HG02973 (cell line): ENCODE measurements around the gene RNF186.
"Not testable (repeated sequence)": the region's sequence is repeated elsewhere in the genome, so short reads cannot be mapped to it uniquely, and the experiment has no call there.

Source experiments
- ATAC-seq: cut with Tn5 transposase; IDR thresholded peaks from one replicate; pipeline ENCODE4 v1.9.1; 2021; ENCODE audit warnings: moderate library complexity; ENCODE audit not compliant: unreplicated experiment

The RNF186 gene

DNA sequence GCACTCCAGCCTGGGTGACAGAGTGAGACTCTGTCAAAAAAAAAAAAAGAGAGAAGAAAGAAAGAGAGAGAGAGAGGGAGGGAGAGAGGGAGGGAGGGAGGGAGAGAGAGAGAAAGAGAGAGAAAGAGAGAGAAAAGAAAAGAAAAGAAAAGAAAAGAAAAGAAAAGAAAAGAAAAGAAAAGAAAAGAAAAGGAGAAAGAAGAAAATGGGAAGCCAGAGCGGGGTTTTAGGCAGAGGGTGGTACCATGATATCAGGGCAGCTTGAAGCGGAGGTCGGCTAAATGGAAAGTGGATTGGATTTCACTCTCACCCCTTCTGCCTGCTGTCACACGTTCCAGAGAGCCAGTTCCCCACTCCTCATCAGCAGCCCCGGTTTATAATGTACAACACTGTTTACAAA lies 17.3 kb downstream of the RNF186 start:
- no peak for ATAC-seq

DNA sequence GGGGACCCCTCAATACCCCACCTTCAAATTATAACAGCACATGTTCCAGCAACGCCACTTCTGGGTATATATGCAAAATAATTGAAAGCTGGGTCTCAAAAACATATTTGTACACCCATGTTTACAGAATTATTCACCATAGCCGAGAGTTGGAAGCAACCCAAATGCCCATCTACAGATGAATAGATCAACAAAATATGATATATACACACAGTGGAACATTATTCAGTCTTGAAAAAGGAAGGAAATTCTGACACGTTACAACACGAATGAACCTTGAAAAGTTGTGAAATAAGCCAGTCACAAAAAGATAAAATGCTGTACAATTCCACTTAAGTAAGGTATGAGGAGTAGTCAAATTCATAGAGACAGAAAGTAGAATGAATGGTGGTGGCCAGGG lies 20.5 kb downstream of the RNF186 start:
- ATAC-seq, result no peak

DNA sequence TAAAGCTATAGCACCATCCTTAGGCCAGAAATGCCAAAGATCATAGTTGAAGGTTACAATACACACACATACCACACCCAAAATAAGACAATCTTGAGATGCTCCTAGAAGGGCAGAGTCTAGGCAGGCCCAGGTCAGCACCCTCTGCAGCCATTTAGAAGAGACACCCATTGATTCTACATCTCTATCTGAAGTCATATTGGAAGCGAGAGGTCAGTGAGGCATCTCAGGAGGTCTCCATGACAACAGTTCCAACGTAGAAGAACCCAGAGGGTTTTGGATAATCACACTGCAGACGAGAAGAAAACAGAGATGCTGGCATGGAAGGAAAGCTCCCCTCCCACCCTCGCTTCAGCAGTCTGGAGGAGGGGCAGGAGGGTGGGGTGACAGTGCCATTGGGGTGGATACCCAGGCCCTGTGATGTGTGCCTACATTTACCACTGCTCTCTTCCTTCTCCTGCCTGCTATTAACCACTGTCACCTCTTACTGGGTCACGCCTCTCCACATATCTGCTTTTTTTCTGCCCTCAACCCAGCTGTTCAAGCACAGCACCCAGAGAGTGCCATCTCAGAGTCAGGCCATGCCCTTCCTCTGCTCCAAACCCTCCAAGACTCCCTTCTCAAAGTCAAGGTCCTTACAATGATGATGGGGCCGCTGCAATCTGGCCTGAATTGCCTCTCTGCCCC lies 21.6 kb downstream of the RNF186 start:
- no peak for ATAC-seq

DNA sequence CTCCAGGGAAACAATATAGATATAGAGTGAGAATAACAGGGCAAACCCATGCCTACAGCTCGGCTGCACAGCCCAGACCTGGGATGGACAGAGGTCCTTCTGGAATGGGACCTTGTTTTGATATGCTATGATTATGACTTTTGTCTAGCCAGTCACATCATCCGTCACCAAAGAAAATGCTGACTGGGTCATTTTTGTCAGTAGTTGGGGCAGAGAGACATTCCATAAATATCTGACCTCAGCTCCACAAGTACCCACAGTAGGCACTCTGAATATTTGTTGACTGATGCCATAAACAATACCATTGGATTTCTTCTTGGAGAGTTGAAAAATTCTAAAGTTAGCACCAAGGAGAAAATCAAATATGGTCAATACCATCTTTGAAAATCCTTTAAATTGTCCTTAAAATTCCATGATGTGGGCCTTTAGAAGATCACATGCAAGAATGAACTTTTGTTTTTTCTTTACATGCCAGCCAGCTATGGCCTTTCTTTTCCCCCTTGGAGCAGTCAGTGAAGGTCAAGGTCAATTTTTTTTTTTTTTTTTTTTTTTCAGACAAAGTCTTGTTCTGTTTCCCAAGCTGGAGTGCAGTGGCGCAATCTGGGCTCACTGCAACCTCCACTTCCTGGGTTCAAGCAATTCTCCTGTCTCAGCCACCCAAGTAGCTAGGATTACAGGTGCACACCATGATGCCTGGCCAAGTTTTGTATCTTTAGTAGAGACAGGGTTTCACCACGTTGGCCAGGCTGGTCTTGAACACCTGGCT lies 22.7 kb downstream of the RNF186 start:
- no peak for ATAC-seq

DNA sequence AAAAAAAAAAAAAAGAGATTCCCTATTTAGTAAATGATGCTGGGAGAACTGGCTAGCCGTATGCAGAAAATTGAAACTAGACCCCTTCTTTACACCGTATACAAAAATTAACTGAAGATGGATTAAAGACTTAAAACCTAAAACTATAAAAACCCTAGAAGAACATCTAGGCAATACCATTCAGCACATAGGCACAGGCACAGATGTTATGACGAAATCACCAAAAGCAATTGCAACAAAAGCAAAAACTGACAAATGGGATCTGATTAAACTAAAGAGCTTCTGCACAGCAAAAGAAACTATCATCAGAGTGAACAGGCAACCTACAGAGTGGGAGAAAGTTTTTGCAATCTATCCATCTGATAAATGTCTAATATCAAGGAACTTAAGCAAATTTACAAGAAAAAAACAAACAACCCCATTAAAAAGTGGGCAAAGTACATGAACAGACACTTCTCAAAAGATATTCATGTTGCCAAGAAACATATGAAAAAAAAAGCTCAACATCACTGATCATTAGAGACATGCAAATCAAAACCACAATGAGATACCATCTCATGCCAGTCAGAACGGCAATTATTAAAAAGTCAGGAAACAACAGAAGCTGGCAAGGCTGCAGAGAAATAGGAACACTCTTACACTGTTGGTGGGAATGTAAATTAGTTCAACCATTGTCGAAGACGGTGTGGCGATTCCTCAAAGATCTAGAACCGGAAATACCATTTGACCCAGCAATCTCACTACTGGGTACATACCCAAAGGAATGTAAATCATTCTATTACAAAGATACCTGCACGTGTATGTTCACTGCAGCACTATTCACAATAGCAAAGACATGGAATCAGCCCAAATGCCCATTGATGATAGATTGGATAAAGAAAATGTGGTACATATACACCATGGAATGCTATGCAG lies 24.8 kb downstream of the RNF186 start:
- ATAC-seq, result not testable (repeated sequence)

DNA sequence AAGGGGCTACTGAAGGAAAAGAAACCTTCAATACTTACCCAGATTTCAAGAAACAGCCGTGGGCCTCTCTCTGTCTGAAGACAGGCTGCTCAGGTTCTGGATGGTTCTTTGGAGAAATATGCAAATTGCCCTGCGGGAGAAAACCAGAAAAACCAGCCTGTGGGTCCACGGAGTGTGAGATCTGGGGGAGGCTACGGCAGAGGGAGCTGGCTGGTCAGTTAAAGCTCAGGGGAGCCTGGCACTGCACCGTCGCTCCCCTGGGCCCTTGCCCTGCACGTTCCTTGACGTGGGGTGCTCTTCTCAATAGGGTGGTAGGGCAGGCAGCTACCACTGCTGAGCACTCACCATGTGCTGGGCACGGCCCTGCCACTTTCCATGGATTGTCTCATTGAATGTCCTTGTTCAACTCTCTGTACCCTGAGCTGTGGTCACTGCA lies 28.1 kb downstream of the RNF186 start:
- no peak for ATAC-seq

DNA sequence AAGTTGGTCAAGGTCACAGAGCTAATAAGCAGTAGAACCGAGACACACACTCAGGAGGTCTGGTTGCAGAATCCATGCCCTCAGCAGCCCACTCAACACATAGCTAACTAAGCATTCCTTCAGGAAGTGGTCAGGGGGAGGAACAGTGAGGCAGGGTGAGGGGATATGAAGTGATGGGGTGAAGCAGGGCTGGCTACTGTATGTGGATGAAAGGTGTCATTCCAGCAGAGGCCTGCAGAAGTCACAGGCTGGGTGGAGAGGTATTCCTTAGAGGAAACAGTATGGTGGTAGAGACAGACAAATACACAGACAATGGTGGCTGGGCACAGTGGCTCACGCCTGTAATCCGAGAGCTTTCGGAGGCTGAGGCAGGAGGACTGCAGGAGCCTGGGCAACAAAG lies 29.4 kb downstream of the RNF186 start:
- ATAC-seq, result no peak

DNA sequence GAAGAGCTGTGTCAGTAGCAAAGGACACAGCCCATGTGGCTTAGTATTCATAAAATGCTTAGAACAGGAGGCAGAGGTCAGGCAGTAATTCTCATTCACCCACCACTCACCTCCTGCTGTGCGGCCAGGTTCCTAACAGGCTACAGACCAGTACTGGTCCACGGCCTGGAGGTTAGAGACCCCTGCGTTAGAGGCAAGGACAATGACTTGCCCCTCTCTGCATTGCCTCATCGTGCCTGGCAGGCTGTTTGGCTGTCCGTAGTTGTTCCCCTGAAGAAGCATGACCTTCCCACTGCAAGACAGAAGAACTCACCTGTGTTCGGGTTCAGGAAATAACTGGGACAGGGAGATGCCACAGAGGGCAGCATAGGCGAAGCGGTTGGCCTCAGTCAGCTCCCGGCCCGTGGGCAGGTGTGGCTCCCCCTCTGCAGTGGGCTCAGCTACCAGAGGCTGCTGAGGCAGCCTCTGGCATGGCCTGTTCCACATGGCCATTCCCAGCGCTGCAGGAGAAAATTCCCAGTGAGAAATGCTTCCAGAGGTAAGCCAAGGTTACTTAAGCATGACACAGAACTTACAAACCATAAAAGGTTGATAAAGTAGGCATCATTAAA lies 34.7 kb downstream of the RNF186 start:
- no peak for ATAC-seq

DNA sequence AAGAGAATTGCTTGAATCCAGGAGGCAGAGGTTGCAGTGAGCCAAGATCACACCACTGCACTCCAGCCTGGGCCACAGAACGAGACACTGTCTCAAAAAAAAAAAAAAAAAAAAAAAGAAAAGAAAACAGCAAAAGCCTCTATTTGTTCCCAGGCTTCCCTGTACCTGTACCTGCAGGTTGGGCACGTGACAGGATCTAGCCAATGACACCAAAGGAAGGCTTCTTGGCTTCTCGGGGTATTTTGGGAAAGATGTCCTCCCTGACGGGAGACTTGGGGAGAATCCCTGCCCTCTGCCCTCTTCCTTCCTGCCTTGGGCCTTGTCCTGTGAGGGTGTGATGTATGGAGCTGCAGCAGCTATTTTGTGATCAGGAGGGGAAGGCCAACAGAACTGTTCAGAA lies 38.1 kb downstream of the RNF186 start:
- ATAC-seq, result no peak

DNA sequence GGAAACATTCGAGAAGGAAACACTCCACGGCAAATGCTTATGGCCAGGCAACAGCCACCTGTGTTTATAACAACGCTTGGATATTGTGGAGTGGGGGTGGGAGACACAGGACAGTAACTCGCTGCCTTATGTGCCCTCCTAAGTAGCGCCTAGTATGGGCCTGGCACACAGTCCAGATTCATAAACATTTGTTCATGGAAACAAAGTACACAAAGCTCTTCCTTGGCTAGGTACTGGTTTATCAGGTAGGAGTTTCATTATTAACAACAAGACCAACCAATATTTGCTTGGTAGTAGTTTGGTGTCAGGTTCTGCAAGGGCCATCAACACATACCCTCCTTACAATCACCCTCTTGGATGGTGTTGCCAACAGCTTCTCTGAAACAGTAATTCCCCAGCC lies 38.8 kb downstream of the RNF186 start:
- ATAC-seq, result no peak

DNA sequence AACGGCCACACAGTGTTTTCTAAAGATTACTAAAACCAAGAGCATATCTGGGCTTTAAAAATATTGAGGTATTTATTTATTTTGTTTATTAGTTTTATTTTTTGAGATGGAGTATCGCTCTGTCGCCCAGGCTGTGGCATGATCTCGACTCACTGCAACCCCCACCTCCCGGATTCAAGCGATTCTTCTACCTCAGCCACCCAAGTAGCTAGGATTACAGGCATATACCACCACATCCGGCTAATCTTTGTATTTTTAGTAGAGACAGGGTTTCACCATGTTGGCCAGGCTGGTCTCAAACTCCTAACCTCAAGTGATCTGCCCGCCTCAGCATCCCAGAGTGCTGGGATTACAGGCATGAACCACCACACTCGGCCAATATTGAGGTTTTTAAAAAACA lies 39.3 kb downstream of the RNF186 start:
- no peak for ATAC-seq

DNA sequence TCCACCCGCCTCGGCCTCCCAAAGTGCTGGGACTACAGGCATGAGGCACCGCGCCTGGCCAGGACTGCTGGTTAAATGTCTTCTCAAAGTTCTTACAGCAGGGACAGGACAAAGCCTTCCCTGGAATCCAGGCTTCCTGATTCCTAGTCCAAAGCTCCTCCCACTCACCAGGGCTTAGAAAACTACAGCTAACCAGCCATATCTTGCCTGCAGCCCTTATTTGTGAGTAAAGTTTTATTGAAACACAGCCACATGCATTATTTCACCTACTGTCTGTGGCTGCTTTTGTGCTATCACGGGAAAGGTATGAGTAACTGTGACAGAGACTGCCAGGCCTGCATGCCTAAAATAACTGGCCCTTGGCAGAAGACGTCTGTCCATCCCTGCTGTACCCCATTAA lies 39.8 kb downstream of the RNF186 start:
- no peak for ATAC-seq

DNA sequence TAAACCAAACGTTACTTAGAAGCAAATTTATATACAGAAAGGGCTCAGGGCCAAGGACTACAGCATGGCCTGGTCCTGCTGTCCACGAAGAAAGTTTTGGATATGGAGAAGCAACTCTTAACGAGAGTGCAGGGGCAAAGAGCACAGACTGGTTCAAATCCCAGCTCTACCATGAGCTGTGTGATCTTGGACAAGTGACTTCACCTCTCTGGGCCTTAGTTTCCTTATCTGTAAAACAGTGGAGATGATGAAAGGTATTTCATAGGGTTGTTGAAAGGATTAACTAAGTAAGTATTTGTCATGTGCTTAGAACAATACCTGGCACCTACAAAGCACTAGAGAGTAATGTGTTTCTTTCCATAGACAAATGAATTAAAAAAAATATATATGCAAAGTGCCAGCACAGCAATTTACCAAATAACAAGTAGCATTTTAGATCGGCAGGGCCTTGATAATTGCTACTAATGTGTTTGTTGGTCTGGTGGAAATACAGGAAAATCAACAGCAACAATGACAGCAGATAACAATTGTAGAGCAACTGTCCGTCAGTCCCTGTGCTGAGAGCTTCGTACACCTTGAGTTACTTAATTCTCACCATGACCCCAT lies 40.8 kb downstream of the RNF186 start:
- ATAC-seq, result no peak

DNA sequence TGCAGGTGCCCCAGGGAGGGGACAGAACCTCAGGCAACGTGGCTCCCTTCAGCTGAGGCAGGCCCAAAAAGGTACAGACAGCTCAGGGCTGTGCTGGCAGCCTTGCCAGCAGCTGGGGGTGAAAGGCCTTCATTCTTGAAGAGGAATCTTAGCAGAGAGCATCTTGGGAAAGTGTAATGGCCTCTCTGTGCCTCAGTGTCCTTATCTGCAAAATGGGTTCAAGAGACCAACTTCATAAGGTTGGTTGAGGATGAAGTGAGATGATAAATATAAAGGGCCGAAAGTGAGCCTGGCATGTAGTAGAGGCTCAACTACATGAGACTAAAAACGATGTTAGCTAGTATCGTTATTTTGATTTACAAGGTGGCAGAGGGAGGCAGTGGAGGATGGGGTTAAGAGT lies 41.6 kb downstream of the RNF186 start:
- no peak for ATAC-seq

DNA sequence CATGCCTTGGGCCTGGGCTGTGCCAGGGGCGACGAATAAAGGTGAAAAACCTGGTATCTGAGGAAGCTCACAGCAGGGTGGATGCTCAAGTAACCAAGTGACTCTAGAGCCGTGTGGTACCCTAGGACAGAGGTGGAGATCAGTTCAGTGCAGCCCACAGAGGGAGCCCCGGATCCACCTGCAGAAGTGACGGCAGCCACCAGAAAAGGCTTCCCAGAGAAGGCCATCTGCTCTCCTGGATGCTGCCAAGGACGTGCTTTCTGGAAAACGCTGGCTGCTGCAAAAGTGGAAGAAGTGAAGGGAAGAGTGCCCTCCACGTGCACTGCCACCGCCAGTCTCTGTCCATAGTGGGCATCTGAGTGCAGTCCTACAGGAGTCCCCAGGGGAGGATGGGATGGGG lies 43.0 kb downstream of the RNF186 start:
- no peak for ATAC-seq

DNA sequence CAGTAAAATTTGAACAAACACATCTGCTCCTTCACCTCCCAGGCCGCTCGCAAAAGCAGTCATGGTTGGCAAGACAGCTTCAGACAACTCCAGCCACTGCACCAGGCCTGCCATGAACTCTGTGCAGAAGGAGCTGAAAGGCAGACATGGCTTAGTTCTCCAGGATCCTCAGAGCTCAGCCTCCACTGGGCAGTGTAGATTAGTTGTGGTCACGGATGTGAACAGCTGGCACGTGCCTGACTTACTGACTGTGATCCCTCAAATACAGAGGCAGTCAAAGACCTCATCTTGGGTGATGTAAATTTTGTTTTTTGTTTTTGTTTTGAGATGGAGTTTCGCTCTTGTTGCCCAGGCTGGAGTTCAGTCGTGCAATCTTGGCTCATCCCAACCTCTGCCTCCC lies 43.7 kb downstream of the RNF186 start:
- ATAC-seq, result no peak

DNA sequence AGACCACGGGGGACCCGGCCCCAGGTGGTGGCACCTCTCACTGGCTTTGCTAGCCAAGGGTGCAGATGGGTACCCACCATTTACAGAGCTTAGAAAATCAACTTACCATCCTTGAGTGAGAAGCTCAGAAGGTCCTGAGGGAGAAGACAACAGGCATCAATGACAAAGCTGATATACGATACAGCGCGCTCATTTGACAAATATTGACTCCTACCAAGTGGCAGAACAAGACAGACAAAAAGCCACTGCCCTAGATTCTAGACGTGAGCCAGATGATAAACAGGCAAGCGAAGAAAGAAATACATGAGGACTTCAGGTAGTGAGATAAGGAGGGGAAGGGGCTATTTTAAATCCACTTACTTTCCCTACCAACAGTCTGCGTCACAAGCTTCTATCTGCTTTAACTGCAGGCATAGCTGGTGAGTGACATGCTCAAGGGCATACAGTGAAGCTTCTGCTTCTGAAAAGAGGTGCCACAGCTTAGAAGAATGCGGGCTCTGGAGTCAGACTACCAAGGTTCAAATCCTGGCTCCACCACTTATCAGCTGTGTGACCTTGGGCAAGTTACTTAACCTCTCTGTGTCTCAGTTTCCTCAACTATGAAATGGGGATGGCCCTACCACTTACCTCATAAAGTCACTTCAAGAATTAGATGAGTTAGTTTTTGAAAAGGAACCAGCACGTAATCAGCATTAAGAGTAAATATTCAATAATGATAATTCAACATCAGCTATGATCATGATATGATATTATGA lies 44.5 kb downstream of the RNF186 start:
- no peak for ATAC-seq

DNA sequence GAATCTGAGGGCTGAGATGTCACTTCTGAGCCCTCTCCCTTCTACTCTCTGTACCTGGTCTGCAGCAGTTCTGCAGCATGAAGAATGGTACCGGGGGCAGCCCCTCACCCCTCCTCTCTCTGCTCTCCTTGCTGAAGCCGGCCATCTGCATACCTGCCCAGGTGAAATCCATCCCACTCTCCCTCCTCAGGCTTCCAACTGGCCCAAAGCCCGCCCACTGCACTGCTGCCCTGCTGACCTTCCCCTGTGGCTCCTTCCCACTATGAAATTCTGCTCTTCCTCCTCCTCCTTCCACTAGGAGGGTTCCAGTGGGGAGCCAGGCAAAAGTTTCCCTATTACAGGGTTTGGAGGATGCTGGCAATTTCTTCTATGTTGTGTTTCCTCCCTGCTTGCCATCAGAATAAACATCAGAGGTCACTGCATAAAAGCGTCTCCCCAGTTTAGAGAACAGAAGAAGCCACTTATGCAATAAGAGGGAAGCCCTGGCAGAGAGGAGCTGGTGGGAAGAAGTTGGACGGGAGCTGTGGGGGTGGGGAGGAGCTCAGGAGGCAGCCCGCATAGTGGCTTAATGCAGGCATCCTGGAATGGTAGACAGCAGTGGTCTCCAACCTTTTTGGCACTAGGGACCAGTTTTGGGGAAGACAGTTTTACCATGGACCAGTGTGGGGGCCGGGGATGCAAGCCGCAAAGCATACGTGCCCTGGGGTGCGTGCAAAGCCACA lies 45.7 kb downstream of the RNF186 start:
- no peak for ATAC-seq
